ENCODE data around the gene PCBP3. TPM values are rescaled to one million over a fixed set of nuclear protein-coding genes. Genes with fewer than 3 reads are reported as not detected.

PCBP3 gene
- total and polyA plus RNA-seq, 2 of the 8 experiments (the other 6 are each of a cell fraction or from before 2014, with no cell fraction given), result 3.5 to 6.3 TPM

GRCh38 chr21:45603481-45603880, 40.0 kb upstream of the PCBP3 start (continued):
- TF ChIP-seq, protein P1, sequence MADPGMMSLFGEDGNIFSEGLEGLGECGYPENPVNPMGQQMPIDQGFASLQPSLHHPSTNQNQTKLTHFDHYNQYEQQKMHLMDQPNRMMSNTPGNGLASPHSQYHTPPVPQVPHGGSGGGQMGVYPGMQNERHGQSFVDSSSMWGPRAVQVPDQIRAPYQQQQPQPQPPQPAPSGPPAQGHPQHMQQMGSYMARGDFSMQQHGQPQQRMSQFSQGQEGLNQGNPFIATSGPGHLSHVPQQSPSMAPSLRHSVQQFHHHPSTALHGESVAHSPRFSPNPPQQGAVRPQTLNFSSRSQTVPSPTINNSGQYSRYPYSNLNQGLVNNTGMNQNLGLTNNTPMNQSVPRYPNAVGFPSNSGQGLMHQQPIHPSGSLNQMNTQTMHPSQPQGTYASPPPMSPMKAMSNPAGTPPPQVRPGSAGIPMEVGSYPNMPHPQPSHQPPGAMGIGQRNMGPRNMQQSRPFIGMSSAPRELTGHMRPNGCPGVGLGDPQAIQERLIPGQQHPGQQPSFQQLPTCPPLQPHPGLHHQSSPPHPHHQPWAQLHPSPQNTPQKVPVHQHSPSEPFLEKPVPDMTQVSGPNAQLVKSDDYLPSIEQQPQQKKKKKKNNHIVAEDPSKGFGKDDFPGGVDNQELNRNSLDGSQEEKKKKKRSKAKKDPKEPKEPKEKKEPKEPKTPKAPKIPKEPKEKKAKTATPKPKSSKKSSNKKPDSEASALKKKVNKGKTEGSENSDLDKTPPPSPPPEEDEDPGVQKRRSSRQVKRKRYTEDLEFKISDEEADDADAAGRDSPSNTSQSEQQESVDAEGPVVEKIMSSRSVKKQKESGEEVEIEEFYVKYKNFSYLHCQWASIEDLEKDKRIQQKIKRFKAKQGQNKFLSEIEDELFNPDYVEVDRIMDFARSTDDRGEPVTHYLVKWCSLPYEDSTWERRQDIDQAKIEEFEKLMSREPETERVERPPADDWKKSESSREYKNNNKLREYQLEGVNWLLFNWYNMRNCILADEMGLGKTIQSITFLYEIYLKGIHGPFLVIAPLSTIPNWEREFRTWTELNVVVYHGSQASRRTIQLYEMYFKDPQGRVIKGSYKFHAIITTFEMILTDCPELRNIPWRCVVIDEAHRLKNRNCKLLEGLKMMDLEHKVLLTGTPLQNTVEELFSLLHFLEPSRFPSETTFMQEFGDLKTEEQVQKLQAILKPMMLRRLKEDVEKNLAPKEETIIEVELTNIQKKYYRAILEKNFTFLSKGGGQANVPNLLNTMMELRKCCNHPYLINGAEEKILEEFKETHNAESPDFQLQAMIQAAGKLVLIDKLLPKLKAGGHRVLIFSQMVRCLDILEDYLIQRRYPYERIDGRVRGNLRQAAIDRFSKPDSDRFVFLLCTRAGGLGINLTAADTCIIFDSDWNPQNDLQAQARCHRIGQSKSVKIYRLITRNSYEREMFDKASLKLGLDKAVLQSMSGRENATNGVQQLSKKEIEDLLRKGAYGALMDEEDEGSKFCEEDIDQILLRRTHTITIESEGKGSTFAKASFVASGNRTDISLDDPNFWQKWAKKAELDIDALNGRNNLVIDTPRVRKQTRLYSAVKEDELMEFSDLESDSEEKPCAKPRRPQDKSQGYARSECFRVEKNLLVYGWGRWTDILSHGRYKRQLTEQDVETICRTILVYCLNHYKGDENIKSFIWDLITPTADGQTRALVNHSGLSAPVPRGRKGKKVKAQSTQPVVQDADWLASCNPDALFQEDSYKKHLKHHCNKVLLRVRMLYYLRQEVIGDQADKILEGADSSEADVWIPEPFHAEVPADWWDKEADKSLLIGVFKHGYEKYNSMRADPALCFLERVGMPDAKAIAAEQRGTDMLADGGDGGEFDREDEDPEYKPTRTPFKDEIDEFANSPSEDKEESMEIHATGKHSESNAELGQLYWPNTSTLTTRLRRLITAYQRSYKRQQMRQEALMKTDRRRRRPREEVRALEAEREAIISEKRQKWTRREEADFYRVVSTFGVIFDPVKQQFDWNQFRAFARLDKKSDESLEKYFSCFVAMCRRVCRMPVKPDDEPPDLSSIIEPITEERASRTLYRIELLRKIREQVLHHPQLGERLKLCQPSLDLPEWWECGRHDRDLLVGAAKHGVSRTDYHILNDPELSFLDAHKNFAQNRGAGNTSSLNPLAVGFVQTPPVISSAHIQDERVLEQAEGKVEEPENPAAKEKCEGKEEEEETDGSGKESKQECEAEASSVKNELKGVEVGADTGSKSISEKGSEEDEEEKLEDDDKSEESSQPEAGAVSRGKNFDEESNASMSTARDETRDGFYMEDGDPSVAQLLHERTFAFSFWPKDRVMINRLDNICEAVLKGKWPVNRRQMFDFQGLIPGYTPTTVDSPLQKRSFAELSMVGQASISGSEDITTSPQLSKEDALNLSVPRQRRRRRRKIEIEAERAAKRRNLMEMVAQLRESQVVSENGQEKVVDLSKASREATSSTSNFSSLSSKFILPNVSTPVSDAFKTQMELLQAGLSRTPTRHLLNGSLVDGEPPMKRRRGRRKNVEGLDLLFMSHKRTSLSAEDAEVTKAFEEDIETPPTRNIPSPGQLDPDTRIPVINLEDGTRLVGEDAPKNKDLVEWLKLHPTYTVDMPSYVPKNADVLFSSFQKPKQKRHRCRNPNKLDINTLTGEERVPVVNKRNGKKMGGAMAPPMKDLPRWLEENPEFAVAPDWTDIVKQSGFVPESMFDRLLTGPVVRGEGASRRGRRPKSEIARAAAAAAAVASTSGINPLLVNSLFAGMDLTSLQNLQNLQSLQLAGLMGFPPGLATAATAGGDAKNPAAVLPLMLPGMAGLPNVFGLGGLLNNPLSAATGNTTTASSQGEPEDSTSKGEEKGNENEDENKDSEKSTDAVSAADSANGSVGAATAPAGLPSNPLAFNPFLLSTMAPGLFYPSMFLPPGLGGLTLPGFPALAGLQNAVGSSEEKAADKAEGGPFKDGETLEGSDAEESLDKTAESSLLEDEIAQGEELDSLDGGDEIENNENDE (IDR thresholded peaks at IDR 0.05; ENCODE audit: insufficient replicate concordance, low read length), result no peak
- TF ChIP-seq ATF3 (IDR thresholded peaks at IDR 0.05; ENCODE audit: insufficient read depth, low read depth, low read length), result no peak
- TF ChIP-seq SUZ12 (IDR thresholded peaks at IDR 0.05; ENCODE audit: low read length), result no peak
- TF ChIP-seq SP2 (IDR thresholded peaks at IDR 0.05; ENCODE audit: low read length), result no peak
- no peak for TF ChIP-seq JUN (IDR thresholded peaks at IDR 0.05; ENCODE audit: low read depth, low read length)
- TF ChIP-seq TAF1 (IDR thresholded peaks at IDR 0.05; ENCODE audit: low read depth, low read length), result no peak
- no peak for TF ChIP-seq BCL11A (IDR thresholded peaks at IDR 0.05; ENCODE audit: low read depth in 2 of 2, low read length in 2 of 2)
- no peak for TF ChIP-seq SIRT6 (IDR thresholded peaks at IDR 0.05; ENCODE audit: low read length)
